HG02938 (cell line): ENCODE results near the gene CCT8L2.
"Not testable (repeated sequence)": the region's sequence is repeated elsewhere in the genome, so short reads cannot be mapped to it uniquely, and the experiment has no call there.

ENCODE experiments used
- ATAC-seq: cut with Tn5 transposase; IDR thresholded peaks from one replicate; pipeline ENCODE4 v1.9.1; 2021; ENCODE audit warnings: mild to moderate bottlenecking, moderate library complexity; ENCODE audit not compliant: unreplicated experiment

CCT8L2 gene

DNA sequence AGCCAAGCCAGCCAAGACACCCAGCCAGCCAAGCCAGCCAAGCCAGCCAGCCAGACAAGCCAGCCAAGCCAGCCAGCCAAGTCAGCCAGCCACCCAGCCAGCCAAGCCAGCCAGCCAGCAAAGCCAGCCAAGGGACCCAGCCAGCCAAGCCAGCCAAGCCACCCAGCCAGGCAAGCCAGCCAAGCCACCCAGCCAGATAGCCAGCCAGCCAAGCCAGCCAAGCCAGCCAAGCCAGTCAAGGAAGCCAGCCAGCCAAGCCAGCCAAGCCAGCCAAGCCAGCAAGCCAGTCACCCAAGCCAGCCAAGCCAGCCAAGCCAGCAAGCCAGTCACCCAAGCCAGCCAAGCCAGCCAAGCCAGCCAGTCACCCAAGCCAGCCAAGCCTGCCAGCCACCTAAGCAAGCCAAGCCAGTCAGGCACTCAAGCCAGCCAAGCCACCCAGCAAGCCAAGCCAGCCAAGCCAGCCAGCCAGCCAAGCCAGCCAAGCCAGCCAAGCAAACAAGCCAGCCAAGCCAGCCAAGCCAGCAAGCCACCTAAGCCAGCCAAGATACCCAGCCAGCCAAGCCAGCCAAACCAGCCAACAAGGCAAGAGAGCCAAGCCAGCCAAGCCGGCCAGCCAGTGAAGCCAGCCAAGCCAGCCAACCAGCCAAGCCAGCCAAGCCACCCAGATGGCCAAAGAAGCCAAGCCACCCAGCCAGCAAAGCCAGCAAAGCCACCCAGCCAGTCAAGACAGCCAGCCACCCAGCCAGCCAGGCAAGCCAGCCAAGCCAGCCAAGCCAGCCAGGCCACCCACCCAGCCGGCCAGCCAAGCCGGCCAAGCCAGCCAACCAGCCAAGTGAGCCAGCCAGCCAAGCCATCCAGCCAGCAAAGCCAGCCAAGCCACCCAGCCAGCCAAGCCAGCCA, 33.3 kb downstream of the CCT8L2 start:
- ATAC-seq = no peak

DNA sequence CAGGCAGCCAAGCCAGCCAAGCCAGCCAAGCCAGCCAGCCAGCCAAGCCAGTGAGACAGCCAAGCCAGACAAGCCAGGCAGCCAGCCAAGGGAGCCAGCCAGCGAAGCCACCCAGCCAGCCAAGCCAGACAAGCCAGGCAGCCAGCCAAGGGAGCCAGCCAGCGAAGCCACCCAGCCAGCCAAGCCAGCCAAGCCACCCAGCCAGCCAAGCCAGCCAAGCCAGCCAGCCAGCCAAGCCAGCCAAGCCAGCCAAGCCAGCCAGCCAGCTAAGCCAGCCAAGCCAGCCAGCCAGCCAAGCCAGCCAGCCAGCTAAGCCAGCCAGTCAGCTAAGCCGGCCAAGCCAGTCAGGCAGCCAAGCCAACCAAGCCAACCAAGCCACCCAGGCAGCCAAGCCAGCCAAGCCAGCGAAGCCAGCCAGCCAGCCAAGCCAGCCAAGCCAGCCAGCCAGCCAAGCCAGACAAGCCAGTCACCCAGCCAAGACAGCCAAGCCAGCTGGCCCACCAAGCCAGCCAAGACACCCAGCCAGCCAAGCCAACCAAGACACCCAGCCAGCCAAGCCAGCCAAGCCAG, 34.1 kb downstream of the CCT8L2 start:
- not testable (repeated sequence) for ATAC-seq

DNA sequence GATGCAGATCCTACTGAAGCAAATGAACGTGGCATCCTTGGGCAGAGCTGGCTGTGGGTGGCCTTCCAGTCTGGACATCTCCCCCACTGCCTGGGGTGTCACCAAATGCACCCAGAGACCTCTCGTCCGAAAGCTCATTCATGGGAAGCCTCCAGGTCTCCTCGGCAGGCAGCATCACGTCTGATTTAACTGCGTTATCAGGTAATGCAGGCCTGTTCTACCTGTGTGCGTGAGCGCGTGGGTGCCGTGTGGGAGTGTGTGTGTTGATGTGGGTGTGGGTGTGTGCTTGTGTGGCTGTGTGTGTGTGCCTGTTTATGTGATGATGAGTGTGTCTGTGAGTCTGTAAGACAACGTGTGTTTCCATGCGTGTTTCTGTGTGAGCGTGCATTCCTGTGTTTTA, 35.1 kb downstream of the CCT8L2 start:
- ATAC-seq = not testable (repeated sequence)

DNA sequence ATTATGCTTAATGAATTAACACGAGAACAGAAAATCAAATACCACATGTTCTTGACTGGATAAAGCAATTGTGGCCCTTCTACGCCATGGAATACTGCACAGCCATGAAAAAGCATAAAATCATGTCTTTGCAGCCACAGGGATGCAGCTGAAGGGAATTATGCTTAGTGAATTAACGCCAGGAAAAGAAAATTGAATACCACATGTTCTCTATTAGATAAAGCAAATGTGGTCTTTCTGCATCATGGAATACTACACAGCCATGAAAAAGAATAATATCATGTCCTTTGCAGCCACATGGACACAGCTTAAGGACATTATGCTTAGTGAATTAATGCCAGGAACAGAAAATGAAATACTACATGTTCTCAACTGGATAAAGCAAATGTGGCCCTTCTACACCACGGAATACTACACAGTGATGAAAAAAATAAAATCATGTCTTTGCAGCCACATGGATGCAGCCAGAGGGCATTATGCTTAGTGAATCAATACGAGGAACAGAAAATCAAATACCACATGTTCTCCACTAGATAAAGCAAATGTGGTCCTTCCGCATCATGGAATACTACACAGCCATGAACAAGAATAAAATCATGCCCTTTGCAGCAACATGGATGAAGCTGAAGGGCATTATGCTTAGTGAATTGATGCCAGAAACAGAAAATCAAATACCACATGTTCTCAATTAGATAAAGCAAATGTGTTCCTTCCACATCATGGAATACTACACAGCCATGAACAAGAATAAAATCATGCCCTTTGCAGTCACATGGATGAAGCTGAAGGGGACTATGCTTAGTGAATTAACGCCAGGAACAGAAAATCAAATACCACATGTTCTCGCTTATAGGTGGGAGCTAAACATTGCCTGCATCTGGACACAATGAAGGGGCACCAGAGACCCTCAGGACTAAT, 37.3 kb downstream of the CCT8L2 start:
- not testable (repeated sequence) for ATAC-seq

DNA sequence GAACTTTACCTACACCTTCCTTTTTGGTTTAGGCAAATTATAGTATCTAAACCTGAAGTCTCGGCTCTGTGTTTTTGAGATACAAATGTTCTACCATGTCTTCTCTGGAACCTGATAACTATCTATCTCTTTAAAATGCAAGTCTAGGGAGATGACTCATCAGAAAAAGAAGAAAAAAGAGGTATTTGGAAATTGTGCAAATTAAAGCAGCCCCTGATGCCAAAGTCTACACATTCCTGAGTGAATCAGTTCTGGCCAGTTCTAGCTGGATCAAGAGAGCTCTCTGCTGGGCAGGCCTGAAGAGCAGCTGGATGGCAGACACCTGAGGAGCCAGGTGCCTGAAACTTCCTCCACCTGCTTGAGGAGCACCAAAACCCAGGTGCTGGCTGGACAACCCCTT, 49.3 kb downstream of the CCT8L2 start:
- ATAC-seq = not testable (repeated sequence)
